Neuronal stem cell (in vitro differentiated cells): ENCODE results near the gene KRT71.

Experiments
- DNase-seq: peaks from one replicate; pipeline ENCODE4 v3.0.0-alpha.2; 2013; ENCODE audit warnings: low spot score
- H2AFZ ChIP-seq: one replicate; pipeline ENCODE4 v1.6.1; 2013; ENCODE audit warnings: mild to moderate bottlenecking, low read length, inconsistent platforms
- H2AK5ac ChIP-seq: 2 replicates; pipeline ENCODE4 v1.6.1; 2013; ENCODE audit warnings: low read depth, mild to moderate bottlenecking, inconsistent platforms, low read length, moderate library complexity, mixed read lengths
- H2BK120ac ChIP-seq: 2 replicates; pipeline ENCODE4 v1.6.1; 2013; ENCODE audit warnings: low read depth, mild to moderate bottlenecking, inconsistent platforms, low read length, moderate library complexity, mixed read lengths
- H2BK12ac ChIP-seq: one replicate; pipeline ENCODE4 v1.6.1; 2013; ENCODE audit warnings: low read length, inconsistent platforms
- H2BK15ac ChIP-seq: 2 replicates; pipeline ENCODE4 v1.6.1; 2013; ENCODE audit warnings: mild to moderate bottlenecking, low read length, inconsistent platforms, mixed read lengths
- H2BK5ac ChIP-seq: one replicate; pipeline ENCODE4 v1.6.1; 2013; ENCODE audit warnings: inconsistent platforms, mild to moderate bottlenecking, low read length, moderate library complexity
- H3K14ac ChIP-seq: one replicate; pipeline ENCODE4 v1.6.1; 2013; ENCODE audit warnings: low read length, inconsistent platforms
- H3K18ac ChIP-seq: 2 replicates; pipeline ENCODE4 v1.6.1; 2013; ENCODE audit warnings: low read length, inconsistent platforms
- H3K23ac ChIP-seq: 2 replicates; pipeline ENCODE4 v1.6.1; 2013; ENCODE audit warnings: low read depth, mild to moderate bottlenecking, mixed read lengths, low read length, inconsistent platforms; ENCODE audit not compliant: poor library complexity
- H3K27ac ChIP-seq: replicated peaks from 3 replicates; pipeline ENCODE4 v1.5.1; 2013; ENCODE audit warnings: low read length, inconsistent platforms
- H3K27me3 ChIP-seq, 3 experiments: 2 replicates each; pipeline ENCODE4 v1.6.1; 2013; ENCODE audit warnings: low read length in 3 of 3, mild to moderate bottlenecking in 2 of 3, inconsistent platforms in 1 of 3, low read depth in 1 of 3, mixed read lengths in 1 of 3, moderate library complexity in 1 of 3; ENCODE audit not compliant: control insufficient read depth in 3 of 3, insufficient read depth in 3 of 3
- H3K36me3 ChIP-seq, 2 donors: replicated peaks in 1 of 2; 2 replicates each; pipeline ENCODE4 v1.6.1; 2013; ENCODE audit warnings: low read length in 2 of 2; ENCODE audit not compliant: control insufficient read depth in 2 of 2, insufficient read depth in 2 of 2
- H3K4ac ChIP-seq: 2 replicates; pipeline ENCODE4 v1.6.1; 2013; ENCODE audit warnings: inconsistent platforms, mild to moderate bottlenecking, low read length, moderate library complexity
- H3K4me1 ChIP-seq, 2 donors: 1 replicate in 1 of 2; 2 replicates in 1 of 2; pipeline ENCODE4 v1.6.1; 2013; ENCODE audit warnings: low read length in 2 of 2, low read depth in 1 of 2; ENCODE audit not compliant: control insufficient read depth in 2 of 2, insufficient read depth in 1 of 2
- H3K4me2 ChIP-seq: one replicate; pipeline ENCODE4 v1.6.1; 2013; ENCODE audit warnings: mild to moderate bottlenecking, low read length, inconsistent platforms; ENCODE audit not compliant: insufficient read depth, poor library complexity, severe bottlenecking
- H3K4me3 ChIP-seq, 2 donors: 2 replicates each; pipeline ENCODE4 v1.5.1; 2013; ENCODE audit warnings: low read length in 2 of 2, mild to moderate bottlenecking in 2 of 2, inconsistent platforms in 1 of 2, moderate library complexity in 1 of 2
- H3K79me1 ChIP-seq: one replicate; pipeline ENCODE4 v1.6.1; 2013; ENCODE audit warnings: low read depth, mild to moderate bottlenecking, inconsistent platforms, low read length, moderate library complexity
- H3K9ac ChIP-seq: one replicate; pipeline ENCODE4 v1.6.1; 2013; ENCODE audit warnings: mild to moderate bottlenecking, low read depth, low read length, inconsistent platforms; ENCODE audit not compliant: poor library complexity
- H3K9me3 ChIP-seq, 2 donors: replicated peaks in 1 of 2; 2 replicates each; pipeline versions ENCODE3 to v1.6.1; 2013; ENCODE audit warnings: low read length in 2 of 2, mild to moderate bottlenecking in 2 of 2, inconsistent platforms in 1 of 2, low read depth in 1 of 2, mixed read lengths in 1 of 2, moderate library complexity in 1 of 2; ENCODE audit not compliant: control insufficient read depth in 2 of 2, insufficient read depth in 1 of 2
- H4K8ac ChIP-seq: one replicate; pipeline ENCODE4 v1.6.1; 2013; ENCODE audit warnings: low read depth, mild to moderate bottlenecking, inconsistent platforms, low read length, moderate library complexity
- H4K91ac ChIP-seq: one replicate; pipeline ENCODE4 v1.6.1; 2013; ENCODE audit warnings: low read length, low read depth, mild to moderate bottlenecking, inconsistent platforms; ENCODE audit not compliant: poor library complexity
- WGBS, 2 donors: extraction: QIAGEN DNeasy Blood & Tissue Kit; methylation state at CpG; one replicate each; pipeline ENCODE4 v1.1.7; 2013; ENCODE audit warnings: missing lambda C conversion rate in 2 of 2, mixed read lengths in 1 of 2; ENCODE audit not compliant: insufficient read length in 2 of 2, insufficient replicate concordance in 1 of 2; ENCODE audit errors: extremely low coverage in 2 of 2; 5-methylcytosine and 5-hydroxymethylcytosine counted together

KRT71 gene

GRCh38 chr12:52578469-52578868 is 25.5 kb upstream of the KRT71 start:
- no peak overlapping the region for H2AFZ ChIP-seq
- no peaks in the 10 kb centered on the region for H3K79me1 ChIP-seq
- H3K36me3 ChIP-seq = no peaks in the 10 kb centered on the region
- H3K27me3 ChIP-seq = peaks cover 0 to 21% (median 0%) of the 10 kb centered on the region in 3 experiments
- H3K9me3 ChIP-seq = no peaks in the 10 kb centered on the region
- no peak overlapping the region for H3K4me3 ChIP-seq
- no peak overlapping the region for H2BK15ac ChIP-seq
- DNase-seq = no peak
- no CpG with 5 or more reads among the region's 3 CpGs for WGBS, 2 donors
- H3K27ac ChIP-seq = no peak overlapping the region
- H4K8ac ChIP-seq = no peak overlapping the region
- no peak overlapping the region for H3K9ac ChIP-seq
- H3K4ac ChIP-seq = no peak overlapping the region
- H4K91ac ChIP-seq = no peak overlapping the region
- H2BK120ac ChIP-seq = no peak overlapping the region
- no peak overlapping the region for H3K18ac ChIP-seq
- no peak overlapping the region for H2BK12ac ChIP-seq
- H3K4me1 ChIP-seq = peaks cover 0 to 7% of the 10 kb centered on the region in 2 donors
- H3K14ac ChIP-seq = no peak overlapping the region
- H3K23ac ChIP-seq = no peak overlapping the region
- no peak overlapping the region for H2BK5ac ChIP-seq
- H3K4me2 ChIP-seq = no peak overlapping the region
- H2AK5ac ChIP-seq = no peak overlapping the region

- H3K23ac ChIP-seq = no peak overlapping the region
- H3K27me3 ChIP-seq = peaks cover 0 to 21% (median 0%) of the 10 kb centered on the region in 3 experiments
- no peak for DNase-seq
Observed at GRCh38 chr12:52577316-52577715, 24.4 kb upstream of the KRT71 start.

GRCh38 chr12:52575948-52576347 is 23.0 kb upstream of the KRT71 start:
- no peak overlapping the region for H3K4me3 ChIP-seq
- H3K4me1 ChIP-seq = peaks cover 0 to 5% of the 10 kb centered on the region in 2 donors
- no peak overlapping the region for H2BK12ac ChIP-seq
- peaks cover 0 to 24% (median 0%) of the 10 kb centered on the region in 3 experiments for H3K27me3 ChIP-seq
- H2BK120ac ChIP-seq = no peak overlapping the region
- H4K8ac ChIP-seq = no peak overlapping the region
- no peak overlapping the region for H3K4ac ChIP-seq
- DNase-seq = no peak
- no peak overlapping the region for H2AK5ac ChIP-seq
- no peak overlapping the region for H2BK5ac ChIP-seq
- H3K14ac ChIP-seq = no peak overlapping the region
- no CpG with 5 or more reads among the region's 3 CpGs for WGBS, 2 donors
- H3K27ac ChIP-seq = no peak overlapping the region
- H3K9me3 ChIP-seq = no peaks in the 10 kb centered on the region
- no peak overlapping the region for H3K9ac ChIP-seq
- no peak overlapping the region for H2AFZ ChIP-seq
- no peak overlapping the region for H3K23ac ChIP-seq
- no peaks in the 10 kb centered on the region for H3K79me1 ChIP-seq
- no peak overlapping the region for H4K91ac ChIP-seq
- no peak overlapping the region for H3K18ac ChIP-seq
- H3K4me2 ChIP-seq = no peak overlapping the region
- no peaks in the 10 kb centered on the region for H3K36me3 ChIP-seq
- H2BK15ac ChIP-seq = no peak overlapping the region

More at GRCh38 chr12:52577316-52577715, 24.4 kb upstream of the KRT71 start:
- no peak overlapping the region for H2BK12ac ChIP-seq
- no CpG with 5 or more reads among the region's 8 CpGs for WGBS, 2 donors
- H3K18ac ChIP-seq = no peak overlapping the region
- H3K9ac ChIP-seq = no peak overlapping the region
- no peak overlapping the region for H3K4ac ChIP-seq
- H3K27ac ChIP-seq = no peak overlapping the region
- no peak overlapping the region for H3K14ac ChIP-seq
- no peak overlapping the region for H4K8ac ChIP-seq
- no peak overlapping the region for H2BK120ac ChIP-seq
- H3K9me3 ChIP-seq = no peaks in the 10 kb centered on the region
- no peak overlapping the region for H2AFZ ChIP-seq
- no peak overlapping the region for H4K91ac ChIP-seq
- H3K79me1 ChIP-seq = no peaks in the 10 kb centered on the region
- no peak overlapping the region for H3K4me3 ChIP-seq
- no peak overlapping the region for H2BK15ac ChIP-seq
- H2AK5ac ChIP-seq = no peak overlapping the region
- peaks cover 0 to 5% of the 10 kb centered on the region in 2 donors for H3K4me1 ChIP-seq
- H3K36me3 ChIP-seq = no peaks in the 10 kb centered on the region
- no peak overlapping the region for H2BK5ac ChIP-seq
- H3K4me2 ChIP-seq = no peak overlapping the region

- no peak for DNase-seq
- WGBS, 2 donors = no CpG with 5 or more reads among the region's 9 CpGs
- no peak overlapping the region for H2AFZ ChIP-seq
Observed at GRCh38 chr12:52575256-52575655, 22.3 kb upstream of the KRT71 start.

More at GRCh38 chr12:52575256-52575655, 22.3 kb upstream of the KRT71 start:
- Histone ChIP-seq H3K9ac (no peak overlapping the region), H3K27me3 (peaks cover 0 to 24% (median 0%) of the 10 kb centered on the region in 3 experiments), H3K14ac (no peak overlapping the region), H3K4me1 (peaks cover 0 to 5% of the 10 kb centered on the region in 2 donors), H2BK12ac (no peak overlapping the region), H3K4me2 (no peak overlapping the region), H2AK5ac (no peak overlapping the region), H3K36me3 (no peaks in the 10 kb centered on the region), H3K9me3 (no peaks in the 10 kb centered on the region), H3K23ac (no peak overlapping the region), H4K91ac (no peak overlapping the region), H2BK120ac (no peak overlapping the region), H4K8ac (no peak overlapping the region), H3K79me1 (no peaks in the 10 kb centered on the region), H3K18ac (no peak overlapping the region), H3K4me3 (no peak overlapping the region), H3K27ac (no peak overlapping the region), H2BK15ac (no peak overlapping the region), H2BK5ac (no peak overlapping the region), H3K4ac (no peak overlapping the region)
